ENCODE results near the gene CACNA2D4.
A peak's percentile ranks its signal among the peaks of the same experiment; 100 is the strongest.

Gene CACNA2D4

DNA sequence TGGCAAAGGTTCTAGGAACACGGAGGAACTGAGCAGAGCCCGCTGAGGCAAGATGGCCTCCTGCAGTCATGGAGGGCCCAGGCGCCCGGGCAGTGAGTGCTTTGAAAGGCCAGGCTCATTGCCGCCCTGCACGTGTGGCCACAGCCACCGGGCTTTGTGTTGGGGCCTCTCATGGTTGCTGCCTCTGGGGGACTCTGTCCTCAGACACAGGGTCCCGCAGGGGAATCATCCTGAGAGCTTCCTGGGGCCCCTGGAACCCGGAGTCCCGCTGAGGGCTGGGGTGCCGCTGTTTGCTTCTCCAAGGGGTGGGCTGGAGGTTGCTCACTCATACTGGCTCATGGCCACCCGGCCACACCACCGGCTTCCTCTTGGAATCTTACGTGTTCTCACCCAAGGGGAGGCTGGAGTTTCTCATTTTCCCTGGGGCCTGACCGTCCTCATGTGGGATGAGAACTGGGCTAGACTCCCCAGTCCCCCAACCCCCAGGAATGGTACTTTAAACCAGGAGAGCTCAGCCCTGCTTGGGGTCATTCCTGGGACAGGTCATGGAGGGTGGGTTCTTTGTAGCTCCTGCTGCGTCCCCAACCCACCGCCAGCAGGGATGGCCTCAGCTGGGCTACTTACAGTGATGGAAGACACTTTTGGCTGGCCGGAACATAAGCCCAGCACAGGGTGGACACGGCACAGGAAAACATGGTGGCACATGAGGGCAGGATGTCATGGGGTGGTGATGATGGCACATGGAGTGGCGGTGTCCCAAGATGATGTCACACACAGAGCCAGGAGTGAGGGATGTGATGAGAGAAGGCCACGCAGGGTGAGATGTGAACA is 119.2 kb downstream of the CACNA2D4 start:
- no peak for DNase-seq (ENCODE audit: low spot score)

DNA sequence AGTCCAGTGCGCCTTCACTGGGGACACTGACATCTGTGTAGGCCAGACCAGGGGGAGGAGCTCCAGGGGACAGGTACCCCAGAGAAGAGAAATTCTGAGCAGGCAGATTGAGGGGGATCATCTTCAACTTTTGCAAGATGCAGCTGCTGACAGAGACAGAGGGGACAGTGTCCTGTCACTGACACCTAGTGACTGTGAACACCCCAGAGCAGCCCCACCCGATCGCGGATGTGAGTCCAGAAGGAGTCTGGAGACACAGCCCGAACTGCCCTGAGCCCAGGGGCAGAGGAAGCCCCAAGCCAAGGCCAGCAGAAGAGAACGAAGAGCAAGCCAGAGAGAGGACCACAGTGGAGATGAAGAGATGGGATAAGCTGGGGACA is 119.8 kb downstream of the CACNA2D4 start:
- DNase-seq (ENCODE audit: low spot score), result no peak

DNA sequence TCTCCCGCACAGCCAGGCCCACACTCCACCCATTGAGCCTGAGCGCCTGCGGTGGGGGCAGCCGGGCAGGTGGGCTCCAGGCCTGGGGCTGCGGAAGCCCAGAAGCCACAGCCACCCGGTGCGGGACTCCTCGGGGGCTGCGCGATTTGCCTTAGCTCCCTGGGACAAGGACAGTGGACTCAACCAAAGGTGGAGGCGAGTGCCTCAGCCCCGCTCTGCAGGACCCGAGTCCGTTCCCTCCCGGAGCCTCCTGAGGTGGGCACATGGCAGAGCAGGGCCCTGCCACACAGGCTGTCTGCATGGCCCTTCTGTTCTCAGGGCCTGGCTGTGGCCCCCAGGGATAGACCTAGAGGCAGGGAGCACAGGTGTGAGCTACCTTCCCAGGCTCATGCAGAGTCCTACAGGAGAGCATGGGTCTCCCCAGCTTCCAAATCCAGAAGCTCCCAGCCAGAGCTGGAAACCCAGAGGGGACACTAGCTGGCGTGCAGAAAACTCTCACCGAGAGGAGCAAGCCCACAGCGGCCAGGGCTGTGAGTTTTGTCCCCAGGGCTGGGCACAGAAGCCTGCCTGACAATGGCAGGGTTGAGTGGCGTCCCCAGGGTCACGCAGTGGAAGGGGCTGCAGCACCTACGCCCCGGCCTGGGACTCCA is 120.3 kb downstream of the CACNA2D4 start:
- no peak for DNase-seq (ENCODE audit: low spot score)

DNA sequence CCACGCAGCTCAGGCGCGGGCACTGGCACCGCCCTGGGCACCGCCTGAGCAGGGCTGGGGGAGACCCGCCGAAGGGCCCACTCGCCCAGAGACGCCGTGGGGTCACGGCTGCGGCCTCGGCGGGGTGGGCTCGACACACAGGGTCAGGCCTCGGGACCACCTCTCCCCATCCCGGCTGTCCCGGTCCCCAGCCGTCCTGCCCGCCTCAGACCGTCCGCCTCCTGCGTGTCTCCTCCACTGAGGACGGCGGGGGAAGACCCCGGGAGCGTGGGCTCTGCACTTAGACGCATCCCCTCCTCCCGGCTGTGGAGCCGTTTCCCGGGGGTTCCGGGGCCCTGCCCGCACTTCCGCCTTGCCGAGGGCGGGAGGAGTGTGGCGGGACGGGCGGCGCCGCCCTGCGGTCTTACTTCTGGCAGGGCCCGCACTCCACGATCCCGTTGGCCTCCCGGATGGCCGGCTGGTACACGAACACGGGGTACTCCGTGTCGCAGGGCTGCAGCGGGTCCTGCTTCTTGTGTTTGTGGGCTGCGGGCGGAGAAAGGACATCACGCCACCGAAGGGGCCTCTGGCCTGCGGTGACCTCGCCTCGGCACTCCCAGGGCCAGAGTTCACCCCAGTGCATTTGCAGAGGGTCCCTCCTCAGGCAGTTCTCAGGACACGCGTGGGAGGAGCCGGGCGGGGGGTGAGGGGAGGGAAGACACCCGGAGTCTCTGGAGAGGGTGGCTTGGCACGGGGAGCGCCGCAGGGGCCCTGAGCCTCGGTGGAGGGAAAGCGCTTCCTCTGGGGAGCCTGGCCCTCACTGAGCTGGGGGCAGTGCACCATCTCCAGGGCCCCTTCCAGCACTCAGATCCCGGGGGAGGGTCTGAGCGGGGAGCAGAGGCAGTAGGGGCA is 121.2 kb downstream of the CACNA2D4 start:
- peak; percentile 45 for DNase-seq (ENCODE audit: low spot score)

DNA sequence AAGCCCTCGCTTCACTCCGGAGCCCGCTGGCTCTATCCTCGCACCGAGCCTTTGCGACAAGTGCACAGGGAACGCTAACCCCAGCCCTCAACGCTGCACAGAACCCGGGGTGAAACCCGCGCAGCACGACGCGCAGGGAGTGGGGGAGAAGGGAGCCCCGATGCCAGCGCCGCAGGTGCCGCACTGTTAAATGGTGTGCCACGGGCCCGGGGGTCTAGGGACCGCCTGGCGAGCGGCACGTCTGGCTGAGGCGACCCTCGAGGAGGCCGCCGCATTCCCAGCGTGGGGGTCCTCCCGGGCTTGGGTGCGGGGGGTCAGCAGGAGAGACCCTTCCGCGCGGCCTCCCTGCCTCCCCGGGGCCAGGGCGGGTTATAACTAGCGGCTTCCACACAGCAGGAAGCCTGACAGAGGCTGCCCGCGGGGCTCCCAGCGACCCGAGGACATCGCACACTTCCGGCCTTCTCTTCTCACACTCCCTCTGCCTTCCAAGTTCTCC is 121.9 kb downstream of the CACNA2D4 start:
- DNase-seq (ENCODE audit: low spot score), result peak; percentile 46

DNA sequence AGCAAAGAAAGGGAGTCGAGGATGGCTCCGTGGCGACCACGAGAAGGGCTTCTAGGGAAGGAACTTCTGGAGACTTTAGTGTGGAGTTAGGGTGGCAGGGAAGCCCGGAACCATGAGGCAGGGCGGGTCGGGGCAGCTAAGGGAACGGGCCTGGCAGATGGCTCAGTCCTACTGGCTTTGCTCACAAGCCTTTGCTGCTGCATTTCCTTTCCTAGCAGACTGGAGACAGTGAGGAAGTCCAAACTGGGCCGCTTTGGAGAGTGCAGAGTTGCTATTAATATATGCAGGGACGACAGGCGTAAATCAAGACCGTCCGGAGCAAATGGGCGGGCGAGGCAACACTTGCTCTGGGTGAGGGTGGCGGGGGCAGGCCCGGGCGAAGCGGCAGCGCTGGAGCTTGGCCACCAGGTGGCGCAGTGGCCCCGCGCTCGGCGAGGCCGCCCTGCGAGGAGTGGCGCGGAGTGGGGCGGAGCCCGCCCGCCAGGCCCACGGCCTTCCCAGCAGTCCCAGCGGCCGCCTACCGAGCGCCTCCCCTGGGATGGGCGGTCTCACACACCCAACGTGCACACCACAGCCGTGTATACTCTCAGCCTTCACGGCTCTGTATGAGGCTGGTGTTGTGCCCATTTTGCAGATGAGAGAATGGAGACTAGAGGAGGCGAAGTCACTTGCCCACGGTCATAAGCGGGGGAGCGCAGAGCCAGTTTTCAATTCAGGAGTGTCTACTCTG is 122.5 kb downstream of the CACNA2D4 start:
- DNase-seq (ENCODE audit: low spot score), result peak; percentile 96

DNA sequence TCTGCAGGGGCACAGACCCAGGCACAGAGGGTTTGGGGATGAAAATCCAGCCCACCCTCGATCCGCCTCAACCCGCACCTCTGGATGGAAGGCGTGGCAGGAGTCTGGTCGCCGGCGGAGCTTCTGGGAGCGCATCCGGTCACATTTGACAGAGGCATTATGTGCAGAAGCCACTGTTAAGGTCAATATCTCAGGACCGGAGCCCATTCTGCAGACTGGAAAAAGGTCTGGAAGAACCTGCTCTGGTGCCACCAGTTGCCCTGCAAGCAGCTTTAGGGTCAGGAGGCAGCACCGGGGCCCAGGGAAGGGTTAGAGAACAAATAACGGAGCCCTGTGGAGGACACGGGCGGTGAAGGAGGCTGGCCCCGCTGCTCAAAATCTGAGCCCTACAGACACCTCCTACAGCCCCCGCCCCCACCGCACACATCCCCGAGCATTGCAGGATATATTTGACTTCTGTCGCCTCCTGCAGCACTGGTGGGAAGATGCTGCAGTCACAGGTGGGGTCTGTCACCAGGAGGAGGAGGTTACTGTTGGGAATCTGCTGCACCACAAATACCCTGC is 123.1 kb downstream of the CACNA2D4 start:
- no peak for DNase-seq (ENCODE audit: low spot score)

DNA sequence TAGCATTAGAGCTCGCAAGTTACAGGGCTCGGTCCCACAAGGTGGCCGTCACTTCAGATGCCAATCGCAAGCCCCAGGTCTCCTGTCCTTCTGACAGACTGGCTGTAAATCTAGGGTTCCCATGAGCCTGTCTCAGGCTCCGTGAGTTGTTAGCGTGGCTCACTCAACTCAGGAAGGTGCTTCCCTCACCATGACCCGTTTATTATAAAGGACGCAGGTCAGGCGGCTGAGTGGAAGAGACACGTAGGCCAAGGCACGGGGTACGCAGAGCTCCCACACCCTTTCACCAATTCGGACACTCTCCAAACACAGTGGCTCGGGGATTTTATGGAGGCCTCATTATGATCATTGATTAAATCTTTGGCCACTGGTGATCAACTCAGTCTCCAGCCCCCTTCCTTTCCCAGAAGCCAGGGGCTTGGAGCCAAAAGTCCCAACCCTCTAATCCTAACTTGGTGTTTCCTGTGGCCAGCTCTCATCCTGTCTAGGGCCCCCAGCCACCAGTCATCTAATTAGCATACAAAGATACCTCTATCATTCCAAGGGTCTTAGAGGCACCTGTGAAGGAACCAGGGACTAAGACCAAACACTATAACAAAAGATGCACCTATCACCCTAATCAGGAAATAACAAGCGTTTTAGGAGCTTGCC is 123.9 kb downstream of the CACNA2D4 start:
- no peak for DNase-seq (ENCODE audit: low spot score)

DNA sequence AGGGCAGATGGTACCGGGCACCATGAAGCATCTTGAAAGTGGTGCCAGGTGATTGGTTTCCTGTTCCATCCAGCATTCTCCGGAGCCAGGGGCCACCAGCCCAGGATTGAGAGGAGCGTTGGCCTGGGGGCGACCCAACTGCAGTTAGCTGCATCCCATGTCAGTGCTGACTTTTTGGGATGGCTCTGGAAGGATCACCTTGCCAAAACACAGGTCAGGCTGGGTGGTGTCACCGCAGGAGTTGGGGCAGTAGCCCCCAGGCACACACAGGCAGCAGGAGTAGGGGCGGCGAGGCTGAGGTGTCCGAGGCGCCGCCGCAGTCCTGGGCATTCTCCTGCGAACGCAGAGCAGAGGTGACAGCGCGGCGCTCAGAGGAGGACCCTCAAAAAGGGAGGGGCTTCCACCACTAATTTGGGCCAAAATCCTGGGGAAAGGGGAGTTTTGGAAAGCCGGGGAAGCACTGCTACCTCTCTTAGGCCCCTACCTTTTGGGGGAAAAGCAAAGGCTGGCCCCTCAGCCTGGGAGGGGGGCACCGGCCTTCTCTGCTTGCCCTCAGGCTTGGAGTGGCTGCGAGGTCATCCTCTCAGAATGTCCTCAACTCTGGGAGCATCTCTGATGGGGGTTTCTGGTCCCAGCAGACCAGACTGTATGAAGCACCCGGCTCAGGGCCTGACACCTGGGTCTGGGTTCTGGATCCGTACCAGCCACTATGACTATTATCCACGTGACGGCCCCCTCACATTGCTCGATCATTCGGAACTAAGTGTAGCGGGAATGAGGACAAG is 124.8 kb downstream of the CACNA2D4 start:
- no peak for DNase-seq (ENCODE audit: low spot score)

DNA sequence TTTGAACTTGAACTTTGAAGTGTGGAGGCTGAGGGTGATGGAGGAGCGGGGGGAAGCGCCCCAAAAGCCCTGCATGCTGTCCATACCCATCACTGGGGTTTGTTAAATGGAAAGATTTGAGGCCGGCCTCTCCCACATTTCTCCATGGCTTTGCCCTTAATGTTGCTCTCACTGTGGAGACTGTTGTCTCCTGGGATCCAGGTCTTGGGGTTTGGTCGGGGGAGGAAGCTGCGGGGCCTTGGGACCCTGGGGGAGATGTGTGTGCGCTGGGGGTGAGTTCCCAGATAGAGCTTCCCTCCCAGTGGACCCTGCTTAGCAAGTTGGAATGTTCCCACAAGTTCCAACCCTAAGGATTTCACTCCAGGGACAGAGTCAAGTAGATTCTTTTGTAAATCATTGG is 126.0 kb downstream of the CACNA2D4 start:
- no peak for DNase-seq (ENCODE audit: low spot score)

DNA sequence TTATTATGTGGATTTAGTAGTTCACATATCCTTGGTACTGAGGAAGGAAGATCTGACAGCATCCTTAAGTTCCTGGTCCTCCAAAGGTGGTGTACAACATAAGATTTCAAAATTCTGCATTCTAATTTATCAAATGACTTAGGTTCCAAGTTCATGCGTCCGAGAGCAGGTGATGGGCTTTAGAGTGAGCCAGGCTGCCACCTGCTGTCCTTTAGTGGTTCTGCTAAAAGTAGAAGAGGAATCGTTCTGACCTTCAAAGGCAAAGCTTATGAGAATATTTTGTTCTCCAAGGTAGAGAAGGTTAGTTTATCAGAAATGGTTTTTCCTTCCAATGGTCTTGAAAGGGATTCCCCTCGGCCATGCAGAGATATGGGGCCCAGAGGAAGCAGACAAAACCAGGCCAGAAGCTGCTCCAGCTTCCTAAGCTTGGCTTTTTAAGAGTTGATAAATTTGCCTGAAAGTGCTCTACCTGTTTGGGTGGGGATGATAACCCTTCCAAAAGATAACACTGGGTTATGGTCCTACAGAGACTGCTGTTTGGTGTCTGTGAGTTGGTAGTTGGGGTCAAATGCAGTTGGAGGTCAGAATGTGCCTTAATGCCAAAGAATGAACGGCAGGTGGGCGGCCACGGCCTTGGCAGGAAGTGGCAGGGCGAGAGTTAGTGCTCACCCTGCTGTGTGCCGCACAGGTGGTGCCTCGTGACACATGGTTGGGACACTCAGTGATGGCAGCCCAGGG is 127.2 kb downstream of the CACNA2D4 start:
- peak; percentile 70 for DNase-seq (ENCODE audit: low spot score)

DNA sequence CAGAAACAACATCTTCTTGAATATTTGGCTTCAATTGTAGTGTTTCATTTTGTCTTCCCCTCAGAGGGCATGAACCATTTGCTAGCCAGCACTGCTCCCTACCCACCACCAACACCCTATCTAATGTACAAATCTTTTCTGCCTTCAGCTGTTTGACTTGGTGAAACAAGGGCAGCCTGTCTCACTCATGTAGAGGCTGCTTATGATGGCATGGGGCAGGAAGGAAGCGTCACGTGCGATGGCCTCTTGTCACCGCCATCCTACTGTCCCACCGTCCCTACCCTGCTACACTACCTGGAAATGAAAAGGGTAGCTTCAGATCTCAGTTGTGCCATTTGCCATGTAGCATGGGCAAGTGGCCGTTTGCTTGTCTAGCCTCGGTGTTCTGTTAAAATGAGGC is 128.0 kb downstream of the CACNA2D4 start:
- DNase-seq (ENCODE audit: low spot score), result no peak

DNA sequence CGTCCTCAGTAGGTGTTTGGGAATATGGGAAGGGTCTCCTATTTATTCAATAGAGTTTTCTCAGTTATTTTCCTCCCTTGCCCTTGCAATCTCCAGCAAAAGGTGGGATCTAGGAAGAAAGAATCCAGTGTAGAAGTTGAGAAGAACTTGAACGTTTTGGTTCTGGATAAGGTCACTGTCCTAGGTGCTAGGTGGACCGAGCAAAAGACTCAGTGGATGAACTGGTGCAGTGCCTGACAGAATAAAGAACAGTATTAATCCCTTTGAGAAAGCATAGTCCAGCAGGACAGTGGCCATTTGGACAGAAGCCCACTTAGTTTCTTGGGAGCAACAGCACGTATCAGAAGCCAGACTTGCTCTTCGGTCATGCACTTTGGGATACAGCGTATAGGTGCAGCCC is 130.7 kb downstream of the CACNA2D4 start:
- no peak for DNase-seq (ENCODE audit: low spot score)

DNA sequence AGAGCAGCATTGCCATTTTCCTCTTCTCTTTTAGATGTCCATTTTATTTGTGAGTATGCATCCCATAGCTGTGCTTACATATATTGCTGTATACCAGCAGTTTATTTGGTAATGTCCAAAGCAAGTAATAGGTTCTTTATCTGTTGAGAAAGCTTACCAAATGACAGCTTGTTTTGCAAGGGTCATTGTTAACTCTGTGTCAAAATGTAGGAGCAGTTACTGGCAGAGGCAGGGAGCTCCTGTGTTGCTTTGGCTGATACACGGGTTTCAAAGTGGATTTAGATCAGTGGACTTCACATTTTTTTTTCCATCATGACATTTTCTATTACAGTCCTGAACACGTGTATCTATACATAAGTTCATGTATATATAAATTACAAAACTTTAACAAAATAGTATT is 136.2 kb downstream of the CACNA2D4 start:
- DNase-seq (ENCODE audit: low spot score), result no peak

DNA sequence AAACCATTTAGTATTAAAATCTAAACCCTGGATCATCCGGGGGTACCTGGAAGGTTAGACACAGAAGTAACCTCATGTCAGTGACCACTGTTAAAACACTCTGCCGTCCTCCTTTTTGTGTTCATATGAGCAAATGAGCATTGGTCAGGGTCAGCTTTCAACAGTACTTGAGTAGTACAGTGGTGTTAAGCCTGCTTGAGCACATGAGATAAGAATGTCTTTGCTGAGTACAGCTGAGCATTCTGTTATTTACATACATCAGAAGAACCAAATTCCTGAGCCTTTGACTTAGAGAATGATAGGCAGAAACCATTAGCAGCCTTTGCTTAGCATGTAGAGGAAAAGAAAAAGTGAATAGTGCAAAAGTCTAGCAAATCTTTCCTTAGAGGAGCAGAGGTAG is 136.7 kb downstream of the CACNA2D4 start:
- DNase-seq (ENCODE audit: low spot score), result no peak

DNA sequence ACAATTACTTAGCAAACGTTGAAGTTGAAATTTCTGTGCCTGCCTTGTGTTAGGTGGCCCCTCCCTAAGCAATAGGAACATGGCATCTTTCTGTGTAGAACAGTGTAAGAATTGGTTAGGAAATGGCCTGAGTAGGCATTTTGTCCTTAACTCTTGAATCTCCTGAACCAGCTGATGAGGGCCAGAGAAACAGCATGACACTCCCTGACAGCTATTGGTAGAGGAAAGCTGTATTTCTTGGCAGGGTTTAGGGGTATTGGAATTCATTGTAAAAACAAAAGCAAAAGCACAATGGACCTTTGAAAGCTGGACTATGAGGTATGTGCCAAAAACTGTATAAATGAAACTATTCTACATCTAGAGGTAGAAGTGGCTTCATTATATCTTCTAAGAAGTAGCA is 138.7 kb downstream of the CACNA2D4 start:
- DNase-seq (ENCODE audit: low spot score), result no peak

DNA sequence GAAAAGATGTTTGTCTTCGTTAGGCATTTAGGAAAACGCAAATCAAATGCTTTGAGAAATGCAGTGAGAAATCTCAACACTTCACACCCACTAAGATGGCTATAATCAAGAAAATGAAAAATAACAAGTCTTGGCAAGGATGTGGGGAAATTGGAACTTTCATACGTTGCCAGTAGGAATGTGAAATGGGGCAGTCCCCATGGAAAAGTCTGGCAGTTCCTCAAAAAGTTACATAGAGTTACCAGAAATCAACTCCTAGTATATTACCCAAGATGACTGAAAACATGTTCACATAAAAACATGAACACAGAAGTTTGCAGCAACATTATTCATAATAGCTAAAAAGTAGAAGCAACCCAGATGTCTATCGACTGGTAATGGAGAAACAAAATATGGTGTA is 139.5 kb downstream of the CACNA2D4 start:
- no peak for DNase-seq (ENCODE audit: low spot score)

DNA sequence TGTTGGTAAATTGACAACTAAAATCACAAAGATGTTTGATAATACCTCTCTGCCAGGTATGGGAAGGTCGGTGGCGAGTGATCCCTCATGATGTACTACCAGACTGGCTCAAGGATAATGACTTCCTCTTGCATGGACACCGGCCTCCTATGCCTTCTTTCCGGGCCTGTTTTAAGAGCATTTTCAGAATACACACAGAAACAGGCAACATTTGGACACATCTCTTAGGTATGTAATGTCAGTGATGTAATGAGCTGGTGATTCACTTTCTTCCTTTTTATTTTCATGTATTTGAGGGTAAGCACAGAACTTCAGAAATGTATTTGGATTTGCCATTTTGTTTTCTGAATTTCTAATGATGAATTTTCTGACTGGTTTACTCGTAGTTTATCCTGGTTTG is 140.7 kb downstream of the CACNA2D4 start:
- no peak for DNase-seq (ENCODE audit: low spot score)

DNA sequence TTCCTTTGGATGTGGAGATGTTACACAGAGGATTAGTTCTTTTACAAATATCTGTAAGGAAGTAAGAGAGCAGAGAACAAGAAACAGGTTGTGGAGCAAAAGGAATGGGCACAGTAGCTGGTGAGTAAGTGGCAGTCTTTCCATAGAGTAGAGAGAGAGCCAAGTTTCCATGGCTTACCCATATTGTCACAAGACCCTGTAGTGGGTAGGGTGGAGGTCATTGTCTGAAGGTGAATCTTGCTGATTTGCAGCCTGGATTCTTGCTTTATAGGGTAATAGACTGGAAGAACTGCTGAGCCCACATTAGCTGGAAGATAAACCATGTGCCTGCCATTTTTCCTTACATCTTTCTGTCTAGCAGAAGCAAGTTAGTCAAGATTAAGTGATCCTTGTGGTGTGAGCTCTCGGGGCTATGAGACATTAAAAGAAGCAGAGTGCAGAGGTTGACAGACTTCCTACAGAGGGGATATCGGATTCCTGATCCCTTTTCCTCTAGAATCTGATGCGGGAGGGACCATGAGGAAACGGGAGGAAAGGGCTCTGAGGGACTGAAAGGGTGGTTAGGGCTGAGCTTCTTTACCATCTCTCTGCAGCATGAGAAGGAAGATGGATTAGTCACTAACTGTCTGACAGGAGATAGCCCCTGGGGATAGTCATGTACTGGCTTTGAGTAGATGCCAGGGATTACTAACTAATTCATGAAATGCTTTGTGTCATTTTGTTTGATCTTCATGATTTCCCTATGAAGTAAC is 142.1 kb downstream of the CACNA2D4 start:
- DNase-seq (ENCODE audit: low spot score), result no peak
